GM06990 (cell line): ENCODE measurements around the gene FKRP.

Experiments
- DNase-seq: peaks from one replicate; pipeline ENCODE4 v3.0.0-alpha.2; 2011; ENCODE audit not compliant: insufficient read length; ENCODE audit errors: extremely low read depth
- H3K27me3 ChIP-seq: replicated peaks from 2 replicates; pipeline ENCODE4 v1.6.0; 2011; ENCODE audit warnings: low read length; ENCODE audit not compliant: control insufficient read depth, insufficient read depth
- H3K36me3 ChIP-seq: 2 replicates; pipeline ENCODE4 v1.5.1; 2011; ENCODE audit warnings: low read length; ENCODE audit not compliant: control insufficient read depth, insufficient read depth
- H3K4me3 ChIP-seq: replicated peaks from 2 replicates; pipeline ENCODE4 v1.5.1; 2011; ENCODE audit warnings: low read depth, mild to moderate bottlenecking, control low read depth, low read length
- CTCF ChIP-seq: IDR thresholded peaks from 2 replicates; pipeline ENCODE4 v1.5.1; 2011; ENCODE audit warnings: low read length, control low read depth, mild to moderate bottlenecking, inconsistent platforms; ENCODE audit not compliant: insufficient read depth, poor library complexity, severe bottlenecking

FKRP gene

GRCh38 chr19:46736531-46737297 lies 9.1 kb upstream of the FKRP start:
- no peak for TF ChIP-seq CTCF
- peaks cover 36% of the 10 kb centered on the region for H3K36me3 ChIP-seq
- H3K27me3 ChIP-seq: no peaks in the 10 kb centered on the region
- no peak overlapping the region for H3K4me3 ChIP-seq
- no peak for DNase-seq

- H3K36me3 ChIP-seq: peaks cover 32% of the 10 kb centered on the region
- no peak overlapping the region for H3K4me3 ChIP-seq
- TF ChIP-seq CTCF: no peak
- DNase-seq: no peak
- no peaks in the 10 kb centered on the region for H3K27me3 ChIP-seq
These were observed 8.6 kb upstream of the FKRP start for GRCh38 chr19:46737298-46737654.

GRCh38 chr19:46737761-46738171 lies 8.1 kb upstream of the FKRP start:
- Histone ChIP-seq H3K36me3 (peaks cover 28% of the 10 kb centered on the region), H3K4me3 (no peak overlapping the region), H3K27me3 (no peaks in the 10 kb centered on the region)
- no peak for DNase-seq
- TF ChIP-seq CTCF: no peak

- DNase-seq: no peak
- Histone ChIP-seq H3K4me3 (no peak overlapping the region), H3K27me3 (no peaks in the 10 kb centered on the region), H3K36me3 (peaks cover 20% of the 10 kb centered on the region)
- no peak for TF ChIP-seq CTCF
These were observed 6.5 kb upstream of the FKRP start for GRCh38 chr19:46739290-46739771.

- DNase-seq: no peak
- no peak for TF ChIP-seq CTCF
- Histone ChIP-seq H3K27me3 (no peaks in the 10 kb centered on the region), H3K36me3 (peaks cover 20% of the 10 kb centered on the region), H3K4me3 (no peak overlapping the region)
These were observed 4.4 kb upstream of the FKRP start for GRCh38 chr19:46741447-46741846.
